PC-9 (cell line): Measurements from ENCODE around the gene GULP1. TPM values are rescaled to one million over a fixed set of nuclear protein-coding genes. Genes with fewer than 3 reads are reported as not detected.

Experiments used
- BruUV-seq: library from RNA; stranded (reverse); fragments of 400-500 nt; replicated peaks from 2 replicates; lab custom pipeline; 2021; lab: Mats Ljungman, UMichigan
- CTCF ChIA-PET: fragments of 300-600 bp; sonication (Branson Sonifier 250); formaldehyde crosslinking; loops from one replicate; lab custom pipeline; 2022; ENCODE audit warnings: antibody characterized with exemption; lab: Charles Lee
- POLR2A ChIA-PET: fragments of 300-600 bp; sonication (Branson Sonifier 250); formaldehyde crosslinking; loops from one replicate; lab custom pipeline; 2022; ENCODE audit warnings: antibody characterized with exemption; ENCODE audit not compliant: unreplicated experiment; lab: Charles Lee
- DNase-seq, 2 experiments: peaks; one replicate each; pipeline versions ENCODE4 v3.0.0 to v3.0.0-alpha.2; 2015 to 2022; ENCODE audit warnings: mixed read lengths in 1 of 2
- H2AFZ ChIP-seq: fragments of 200-600 bp; sonication (generic); 2 replicates; pipeline ENCODE4 v1.8.1; 2017; ENCODE audit warnings: antibody characterized with exemption
- H3F3A ChIP-seq: fragments of 200-600 bp; sonication (generic); 2 replicates; pipeline ENCODE4 v1.8.1; 2017; ENCODE audit warnings: antibody characterized with exemption, mild to moderate bottlenecking, low read depth; ENCODE audit not compliant: insufficient read depth
- H3K27ac ChIP-seq: fragments of 200-600 bp; sonication (generic); 2 replicates; pipeline ENCODE4 v1.6.1; 2016; ENCODE audit warnings: mixed run types
- H3K27me3 ChIP-seq: fragments of 200-600 bp; sonication (generic); 2 replicates; pipeline ENCODE4 v1.6.1; 2016; ENCODE audit warnings: low read depth, mixed run types; ENCODE audit not compliant: insufficient read depth
- H3K36me3 ChIP-seq: fragments of 200-600 bp; sonication (generic); 2 replicates; pipeline ENCODE4 v1.6.1; 2016; ENCODE audit warnings: low read depth, mixed run types
- H3K4me1 ChIP-seq: fragments of 200-600 bp; sonication (generic); replicated peaks from 2 replicates; pipeline ENCODE4 v1.6.1; 2016; ENCODE audit warnings: mixed run types; ENCODE audit not compliant: insufficient read depth
- H3K4me2 ChIP-seq: fragments of 200-600 bp; sonication (generic); 2 replicates; pipeline ENCODE4 v1.6.1; 2017; ENCODE audit warnings: mixed run types
- H3K4me3 ChIP-seq: fragments of 200-600 bp; sonication (generic); 2 replicates; pipeline ENCODE4 v1.6.1; 2016; ENCODE audit warnings: mixed run types
- H3K79me2 ChIP-seq: fragments of 200-600 bp; sonication (generic); 2 replicates; pipeline ENCODE4 v1.6.1; 2017; ENCODE audit warnings: low read depth, mixed run types
- H3K9me2 ChIP-seq: fragments of 200-600 bp; sonication (generic); 2 replicates; pipeline ENCODE4 v1.8.1; 2017; ENCODE audit warnings: mild to moderate bottlenecking; ENCODE audit not compliant: insufficient read depth
- H3K9me3 ChIP-seq: fragments of 200-600 bp; sonication (generic); 2 replicates; pipeline ENCODE4 v1.8.1; 2016; ENCODE audit warnings: low read depth; ENCODE audit not compliant: insufficient read depth
- H4K20me1 ChIP-seq: fragments of 200-600 bp; sonication (generic); 2 replicates; pipeline ENCODE4 v1.8.1; 2017; ENCODE audit not compliant: insufficient read depth
- CTCF ChIP-seq: fragments of 200-600 bp; sonication (generic); conservative IDR thresholded peaks from 2 replicates; pipeline ENCODE4 v1.6.1; 2017; ENCODE audit warnings: mixed run types, antibody characterized with exemption, mild to moderate bottlenecking, moderate library complexity
- EZH2 ChIP-seq: fragments of 200-600 bp; sonication (generic); IDR thresholded peaks from 2 replicates; pipeline ENCODE4 v1.8.0; 2017; ENCODE audit warnings: antibody characterized with exemption, low read depth
- intact Hi-C: fragments of 100-400 bp; cut with micrococcal nuclease; formaldehyde crosslinking; loops from one replicate; pipeline ENCODE4 v1.10.0; 2022; ENCODE audit not compliant: unreplicated experiment
- total RNA-seq: library from RNA; stranded (reverse); gene quantifications from 2 replicates; pipeline ENCODE4 v1.2.3, GENCODE V29; 2021

The GULP1 gene
- total RNA-seq, 1 experiment from 2014 or later = 38.0 TPM

- Histone ChIP-seq H3K27ac (no peak overlapping the region), H3K4me2 (no peak overlapping the region), H3K4me1 (no peaks in the 10 kb centered on the region), H3K79me2 (no peaks in the 10 kb centered on the region), H3K27me3 (no peaks in the 10 kb centered on the region), H3K9me2 (no peaks in the 10 kb centered on the region), H2AFZ (no peak overlapping the region), H3K4me3 (no peak overlapping the region), H3K36me3 (no peaks in the 10 kb centered on the region), H3F3A (no peaks in the 10 kb centered on the region), H3K9me3 (no peaks in the 10 kb centered on the region), H4K20me1 (no peaks in the 10 kb centered on the region)
- ChIA-PET POLR2A (no interaction called here), CTCF (no interaction called here)
- TF ChIP-seq CTCF (no peak), EZH2 (no peak)
- intact Hi-C loops = no loop called here
- BruUV-seq = no TSS peak
- DNase-seq = no peak
Measured at GRCh38 chr2:188345020-188345419, 53.3 kb downstream of the GULP1 start.

- no TSS peak for BruUV-seq
- no peaks in the 10 kb centered on the region for H3K36me3 ChIP-seq
Measured at GRCh38 chr2:188345426-188345825, 53.8 kb downstream of the GULP1 start.

GRCh38 chr2:188345831-188346458 is 54.3 kb downstream of the GULP1 start:
- Histone ChIP-seq H3K4me3 (no peak overlapping the region), H3K79me2 (no peaks in the 10 kb centered on the region), H2AFZ (no peak overlapping the region), H3K36me3 (no peaks in the 10 kb centered on the region), H3K27ac (no peak overlapping the region), H4K20me1 (no peaks in the 10 kb centered on the region), H3K4me2 (no peak overlapping the region), H3K9me2 (no peaks in the 10 kb centered on the region), H3K4me1 (no peaks in the 10 kb centered on the region), H3K9me3 (no peaks in the 10 kb centered on the region), H3F3A (no peaks in the 10 kb centered on the region), H3K27me3 (no peaks in the 10 kb centered on the region)
- POLR2A ChIA-PET = no interaction called here
- intact Hi-C loops = no loop called here
- TF ChIP-seq CTCF (no peak), EZH2 (no peak)
- CTCF ChIA-PET = no interaction called here
- no peak for DNase-seq
- no TSS peak for BruUV-seq

More at GRCh38 chr2:188345426-188345825, 53.8 kb downstream of the GULP1 start:
- no peaks in the 10 kb centered on the region for H3K79me2 ChIP-seq
- H3K27me3 ChIP-seq = no peaks in the 10 kb centered on the region
- no peaks in the 10 kb centered on the region for H3K9me2 ChIP-seq
- TF ChIP-seq CTCF (no peak), EZH2 (no peak)
- H3K4me3 ChIP-seq = no peak overlapping the region
- no peak overlapping the region for H3K4me2 ChIP-seq
- no peak overlapping the region for H2AFZ ChIP-seq
- no peaks in the 10 kb centered on the region for H3K9me3 ChIP-seq
- H4K20me1 ChIP-seq = no peaks in the 10 kb centered on the region
- no peaks in the 10 kb centered on the region for H3K4me1 ChIP-seq
- POLR2A ChIA-PET = no interaction called here
- CTCF ChIA-PET = no interaction called here
- no peaks in the 10 kb centered on the region for H3F3A ChIP-seq
- no peak overlapping the region for H3K27ac ChIP-seq
- no peak for DNase-seq
- intact Hi-C loops = no loop called here
